Activated B cell treated with CpG ODN at 0.5 μM for 24 hours (primary cell): ENCODE results near the gene VILL. TPM values are rescaled to one million over a fixed set of nuclear protein-coding genes. Genes with fewer than 3 reads are reported as not detected.

Source experiments
- ATAC-seq: fragments of 200-7000 bp; cut with Tn5 transposase; one replicate; pipeline ENCODE4 v1.10.0; 2021; ENCODE audit warnings: low read depth, mild to moderate bottlenecking, moderate library complexity
- CTCF ChIA-PET: fragments of 350-600 bp; sonication (Branson Sonifier 250); formaldehyde crosslinking; loops from one replicate; lab custom pipeline; 2021; ENCODE audit warnings: antibody characterized with exemption; lab: Charles Lee
- POLR2A ChIA-PET: fragments of 350-600 bp; sonication (Branson Sonifier 250); formaldehyde crosslinking; loops from one replicate; lab custom pipeline; 2021; ENCODE audit warnings: antibody characterized with exemption; lab: Charles Lee
- DNase-seq: peaks from one replicate; pipeline ENCODE4 v3.0.0; 2022
- H3K27ac Mint-ChIP-seq: one replicate; pipeline ENCODE4 v1.8.0; 2020; ENCODE audit warnings: mixed read lengths
- H3K27me3 Mint-ChIP-seq: one replicate; pipeline ENCODE4 v1.8.0; 2021; ENCODE audit warnings: mixed read lengths
- H3K36me3 Mint-ChIP-seq: one replicate; pipeline ENCODE4 v1.8.0; 2021; ENCODE audit warnings: low read depth, mixed read lengths
- H3K4me1 Mint-ChIP-seq: one replicate; pipeline ENCODE4 v1.8.0; 2021; ENCODE audit warnings: mixed read lengths
- H3K4me3 Mint-ChIP-seq: one replicate; pipeline ENCODE4 v1.8.0; 2020; ENCODE audit warnings: mild to moderate bottlenecking, mixed read lengths
- H3K9me3 Mint-ChIP-seq: one replicate; pipeline ENCODE4 v1.8.0; 2020; ENCODE audit warnings: mixed read lengths
- intact Hi-C: fragments of 100-400 bp; cut with micrococcal nuclease; formaldehyde crosslinking; loops from one replicate; pipeline ENCODE4 v1.15.1; 2024
- total RNA-seq: library from RNA; stranded (reverse); gene quantifications from 2 replicates; pipeline ENCODE4 v1.2.3, GENCODE V29; 2022
- TF ChIP-seq, protein P1 (sequence below): fragments of 200-600 bp; IDR thresholded peaks from one replicate; pipeline ENCODE4 v1.8.0; 2022; ENCODE audit warnings: antibody characterized with exemption, mild to moderate bottlenecking

The VILL gene
- total RNA-seq, 1 donor from 2014 or later = 21.6 TPM

DNA sequence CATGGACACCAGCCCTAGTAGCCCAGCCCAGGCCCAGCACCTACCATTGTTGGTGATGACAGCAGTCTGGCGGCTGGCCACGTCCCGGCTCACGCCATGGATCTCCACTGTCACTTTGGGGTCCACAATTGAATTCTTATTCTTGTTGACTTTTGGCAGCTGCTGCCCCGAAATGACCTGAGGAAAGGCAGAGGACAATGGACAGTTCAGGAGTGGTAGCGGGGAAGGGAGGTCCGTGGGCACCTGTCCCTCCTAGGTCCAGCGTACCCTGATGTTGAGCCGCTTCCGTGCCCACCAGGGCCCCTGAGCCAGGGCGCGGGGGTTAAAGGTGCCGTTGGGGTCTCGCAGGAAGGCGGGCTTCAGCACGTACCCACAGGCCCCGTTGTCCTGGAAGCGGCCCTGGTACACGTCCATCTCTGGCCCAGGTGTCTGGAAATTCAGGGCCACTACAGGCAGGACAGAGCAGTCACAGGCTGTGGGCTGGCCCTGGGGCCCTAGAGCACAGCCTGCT lies 17.7 kb downstream of the VILL start:
- no peak overlapping the region for H3K27ac Mint-ChIP-seq
- TF ChIP-seq, protein P1, sequence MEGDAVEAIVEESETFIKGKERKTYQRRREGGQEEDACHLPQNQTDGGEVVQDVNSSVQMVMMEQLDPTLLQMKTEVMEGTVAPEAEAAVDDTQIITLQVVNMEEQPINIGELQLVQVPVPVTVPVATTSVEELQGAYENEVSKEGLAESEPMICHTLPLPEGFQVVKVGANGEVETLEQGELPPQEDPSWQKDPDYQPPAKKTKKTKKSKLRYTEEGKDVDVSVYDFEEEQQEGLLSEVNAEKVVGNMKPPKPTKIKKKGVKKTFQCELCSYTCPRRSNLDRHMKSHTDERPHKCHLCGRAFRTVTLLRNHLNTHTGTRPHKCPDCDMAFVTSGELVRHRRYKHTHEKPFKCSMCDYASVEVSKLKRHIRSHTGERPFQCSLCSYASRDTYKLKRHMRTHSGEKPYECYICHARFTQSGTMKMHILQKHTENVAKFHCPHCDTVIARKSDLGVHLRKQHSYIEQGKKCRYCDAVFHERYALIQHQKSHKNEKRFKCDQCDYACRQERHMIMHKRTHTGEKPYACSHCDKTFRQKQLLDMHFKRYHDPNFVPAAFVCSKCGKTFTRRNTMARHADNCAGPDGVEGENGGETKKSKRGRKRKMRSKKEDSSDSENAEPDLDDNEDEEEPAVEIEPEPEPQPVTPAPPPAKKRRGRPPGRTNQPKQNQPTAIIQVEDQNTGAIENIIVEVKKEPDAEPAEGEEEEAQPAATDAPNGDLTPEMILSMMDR = no peak
- no peak overlapping the region for H3K4me3 Mint-ChIP-seq
- intact Hi-C loops = no loop called here
- H3K36me3 Mint-ChIP-seq = peaks cover 20% of the 10 kb centered on the region
- CTCF ChIA-PET = no interaction called here
- peaks cover 6% of the 10 kb centered on the region for H3K4me1 Mint-ChIP-seq
- POLR2A ChIA-PET = no interaction called here
- no peaks in the 10 kb centered on the region for H3K9me3 Mint-ChIP-seq
- no peak for ATAC-seq
- no peaks in the 10 kb centered on the region for H3K27me3 Mint-ChIP-seq
- DNase-seq = no peak

DNA sequence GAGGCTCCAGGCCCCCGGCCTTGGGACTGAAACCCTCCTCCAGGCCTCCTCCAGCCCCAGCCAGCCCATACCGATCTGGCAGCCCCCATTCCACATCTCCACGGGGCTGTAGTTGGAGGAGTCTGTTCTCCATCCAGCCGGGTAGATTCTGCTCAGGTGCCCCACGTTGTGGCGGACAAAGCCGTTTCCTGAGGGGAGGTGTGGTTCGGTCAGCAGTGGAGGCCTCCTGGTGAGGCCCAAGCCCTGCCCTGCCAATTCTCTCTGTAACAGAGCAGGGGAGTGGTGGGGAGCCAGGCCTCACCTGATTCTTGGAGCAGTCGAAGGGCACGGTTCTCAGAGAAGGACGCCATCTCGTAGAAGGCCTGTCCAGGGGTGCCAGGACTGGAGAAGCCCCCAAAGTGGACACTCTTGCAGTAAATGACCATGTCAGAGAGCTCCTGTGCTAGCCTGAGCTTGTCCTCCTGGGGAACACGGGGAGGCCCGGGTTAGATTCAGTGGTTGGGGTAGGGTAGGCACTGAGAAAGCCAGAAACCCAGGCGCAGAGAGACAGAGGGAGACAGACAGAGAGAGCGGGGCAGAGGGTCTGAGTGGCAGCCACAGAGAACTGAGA lies 18.5 kb downstream of the VILL start:
- no peak for DNase-seq
- TF ChIP-seq, protein P1 = no peak
- no peak for ATAC-seq
- H3K36me3 Mint-ChIP-seq = peaks cover 20% of the 10 kb centered on the region
- ChIA-PET CTCF (no interaction called here), POLR2A (no interaction called here)
- no peaks in the 10 kb centered on the region for H3K27me3 Mint-ChIP-seq
- no peaks in the 10 kb centered on the region for H3K9me3 Mint-ChIP-seq
- intact Hi-C loops = no loop called here
- peaks cover 6% of the 10 kb centered on the region for H3K4me1 Mint-ChIP-seq
- no peak overlapping the region for H3K27ac Mint-ChIP-seq
- H3K4me3 Mint-ChIP-seq = no peak overlapping the region

DNA sequence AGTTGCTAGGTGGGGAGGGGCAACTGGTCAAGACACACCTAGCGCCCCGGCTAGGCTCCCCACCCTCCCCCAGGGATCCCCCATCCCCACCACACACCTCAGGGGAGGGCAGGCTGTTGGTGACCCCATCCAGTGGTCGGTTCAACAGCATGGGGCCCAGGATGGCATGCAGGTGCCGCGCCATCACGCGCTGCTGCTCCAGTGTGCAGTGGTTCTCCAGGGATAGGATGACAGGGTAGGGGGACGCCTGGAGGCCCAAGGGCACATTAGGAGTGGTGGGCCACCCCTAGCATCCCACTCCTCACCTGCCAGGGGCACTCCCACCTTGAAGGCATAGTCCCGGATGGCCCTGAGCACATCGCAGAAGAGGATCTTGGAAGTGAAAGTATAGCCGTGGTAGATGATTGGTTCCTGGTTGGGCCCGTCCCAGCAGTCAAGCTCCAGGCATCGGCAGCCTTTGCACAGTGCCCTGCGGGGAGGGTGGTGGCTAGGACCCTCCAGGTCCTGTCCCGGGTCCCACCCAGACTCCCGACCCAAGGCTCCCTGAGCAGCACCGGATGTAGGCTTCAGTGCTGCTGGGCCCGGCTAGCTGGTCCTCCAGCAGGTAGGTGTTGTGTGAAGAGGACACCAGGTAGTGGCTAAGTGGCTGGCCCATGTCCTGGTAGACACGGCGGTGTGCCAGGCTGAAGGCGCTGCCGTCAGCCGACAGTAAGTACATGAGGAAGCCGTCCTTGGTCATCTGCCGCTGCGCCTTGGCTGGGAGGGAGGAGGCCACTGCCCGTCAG lies 19.4 kb downstream of the VILL start:
- intact Hi-C loops = no loop called here
- peaks cover 15% of the 10 kb centered on the region for H3K36me3 Mint-ChIP-seq
- CTCF ChIA-PET = no interaction called here

DNA sequence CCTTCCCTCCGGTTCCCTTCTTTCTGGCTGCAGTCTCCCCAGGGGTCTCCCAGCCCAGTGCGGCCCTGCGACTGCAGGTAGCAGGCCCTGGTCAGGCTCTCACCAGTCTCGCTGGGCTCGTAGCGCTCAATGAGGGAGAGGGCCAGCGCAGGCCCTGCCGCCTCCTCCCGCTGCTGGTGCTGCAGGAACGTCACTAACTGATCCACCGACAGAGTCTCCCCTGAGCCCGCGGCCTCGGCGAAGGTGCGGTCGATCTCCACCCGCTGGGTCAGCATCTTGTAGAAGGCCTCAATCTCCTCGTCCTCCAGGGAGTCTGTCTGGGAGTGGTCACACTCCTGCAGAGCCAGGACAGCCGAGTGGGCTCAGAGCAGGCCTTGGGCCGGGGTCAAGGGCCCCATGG lies 20.5 kb downstream of the VILL start:
- ChIA-PET POLR2A (no interaction called here), CTCF (interaction anchor here (1.0 kb wide), 1 partner anchor 14 kb away, joined by 3 read pairs; no protein-coding TSS in a partner anchor)
- DNase-seq (no peak), ATAC-seq (no peak)
- Mint-ChIP-seq H3K36me3 (peaks cover 15% of the 10 kb centered on the region), H3K27ac (no peak overlapping the region), H3K4me3 (no peak overlapping the region), H3K27me3 (no peaks in the 10 kb centered on the region), H3K4me1 (peaks cover 3% of the 10 kb centered on the region), H3K9me3 (peaks cover 7% of the 10 kb centered on the region)
- intact Hi-C loops = no loop called here
- TF ChIP-seq, protein P1 = no peak

More for the DNA sequence above, 19.4 kb downstream of the VILL start:
- no peak overlapping the region for H3K4me3 Mint-ChIP-seq
- peaks cover 2% of the 10 kb centered on the region for H3K9me3 Mint-ChIP-seq
- peaks cover 3% of the 10 kb centered on the region for H3K4me1 Mint-ChIP-seq
- H3K27me3 Mint-ChIP-seq = no peaks in the 10 kb centered on the region
- DNase-seq (no peak), ATAC-seq (no peak)
- TF ChIP-seq, protein P1 = no peak
- POLR2A ChIA-PET = no interaction called here
- no peak overlapping the region for H3K27ac Mint-ChIP-seq

DNA sequence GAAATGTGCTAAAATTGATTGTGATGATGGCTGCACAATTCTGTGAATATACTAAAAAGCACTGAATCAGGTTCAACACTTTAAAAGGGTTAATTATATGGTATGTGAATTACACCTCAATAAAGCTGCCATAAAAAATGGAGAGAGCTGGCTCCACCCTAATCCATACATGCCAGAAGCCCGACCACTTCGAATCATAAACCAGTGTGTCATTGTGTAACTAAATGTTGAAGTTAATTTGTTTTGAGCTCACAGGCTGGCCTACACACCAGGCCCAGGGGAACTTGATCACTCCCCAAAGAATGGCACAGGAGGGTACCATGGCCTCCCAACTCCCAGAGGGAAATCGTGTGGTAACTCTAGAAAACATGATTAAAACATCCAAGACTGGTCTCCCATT lies 24.9 kb downstream of the VILL start:
- Mint-ChIP-seq H3K9me3 (peaks cover 11% of the 10 kb centered on the region), H3K4me3 (no peak overlapping the region), H3K27ac (no peak overlapping the region), H3K36me3 (peaks cover 21% of the 10 kb centered on the region), H3K27me3 (no peaks in the 10 kb centered on the region), H3K4me1 (no peaks in the 10 kb centered on the region)
- ATAC-seq = no peak
- ChIA-PET CTCF (no interaction called here), POLR2A (no interaction called here)
- TF ChIP-seq, protein P1 = no peak
- no peak for DNase-seq
- intact Hi-C loops = no loop called here
